SJSA1 (cell line): ENCODE measurements around the gene TAPBPL. TPM values are rescaled to one million over a fixed set of nuclear protein-coding genes. Genes with fewer than 3 reads are reported as not detected.

Experiments
- DNase-seq, 2 experiments: peaks; one replicate each; pipeline ENCODE4 v3.0.0-alpha.2; 2015 to 2020; ENCODE audit warnings: low spot score in 2 of 2, low read depth in 1 of 2
- H3K27ac ChIP-seq: fragments of 250-450 bp; sonication (Bioruptor Pico); 2 replicates; pipeline ENCODE4 v1.5.1; 2020; ENCODE audit warnings: mild to moderate bottlenecking, moderate library complexity
- H3K27me3 ChIP-seq: fragments of 250-450 bp; sonication (Bioruptor Pico); replicated peaks from 2 replicates; pipeline ENCODE4 v1.5.1; 2020; ENCODE audit warnings: mild to moderate bottlenecking, moderate library complexity
- H3K36me3 ChIP-seq: fragments of 250-450 bp; sonication (Bioruptor Pico); 2 replicates; pipeline ENCODE4 v1.5.1; 2020; ENCODE audit warnings: mild to moderate bottlenecking
- H3K4me1 ChIP-seq: fragments of 250-450 bp; sonication (Bioruptor Pico); replicated peaks from 2 replicates; pipeline ENCODE4 v1.6.1; 2021; ENCODE audit warnings: mild to moderate bottlenecking
- H3K4me3 ChIP-seq: fragments of 250-450 bp; sonication (Bioruptor Pico); 2 replicates; pipeline ENCODE4 v1.5.1; 2020; ENCODE audit warnings: mild to moderate bottlenecking
- H3K9me3 ChIP-seq: fragments of 250-450 bp; sonication (Bioruptor Pico); replicated peaks from 2 replicates; pipeline ENCODE4 v1.5.1; 2020; ENCODE audit warnings: mild to moderate bottlenecking
- total RNA-seq: library from RNA; depleted of rRNA; stranded (reverse); fragments of >200 nt; shearing (Covaris generic); gene quantifications from 2 replicates; pipeline ENCODE4 v1.2.3, GENCODE V29; 2014; rRNA removed

The TAPBPL gene
- total RNA-seq = 1.1 and 5.4 TPM in 2 replicates

- Histone ChIP-seq H3K9me3 (no peaks in the 10 kb centered on the region), H3K4me3 (peak within 1 kb of the TSS; percentile 51), H3K27me3 (no peaks in the 10 kb centered on the region), H3K27ac (peak within 1 kb of the TSS; percentile 79), H3K36me3 (peaks cover 11% of the 10 kb centered on the region), H3K4me1 (peaks cover 32% of the 10 kb centered on the region)
- peak; percentile 81 to 89 for DNase-seq
Observed at GRCh38 chr12:6451348-6452244, at the start of gene TAPBPL. TAPBPL (plus strand) TSS chr12:6452042; CDS start chr12:6452249, 207 bp downstream.

- no peak overlapping the region for H3K27ac ChIP-seq
- H3K36me3 ChIP-seq = no peaks in the 10 kb centered on the region
- H3K4me3 ChIP-seq = no peak overlapping the region
- DNase-seq = no peak
- peaks cover 4% of the 10 kb centered on the region; the same call in 1 of the 2 replicates for H3K4me1 ChIP-seq
- no peaks in the 10 kb centered on the region for H3K27me3 ChIP-seq
- H3K9me3 ChIP-seq = no peaks in the 10 kb centered on the region; the same call in 1 of the 2 replicates
Observed at GRCh38 chr12:6404390-6404789, 47.5 kb upstream of the TAPBPL start.

- no peaks in the 10 kb centered on the region for H3K36me3 ChIP-seq
- H3K9me3 ChIP-seq = no peaks in the 10 kb centered on the region; the same call in 1 of the 2 replicates
- no peaks in the 10 kb centered on the region for H3K27me3 ChIP-seq
- H3K27ac ChIP-seq = no peak overlapping the region
- peaks cover 5% of the 10 kb centered on the region; the same call in 1 of the 2 replicates for H3K4me1 ChIP-seq
- H3K4me3 ChIP-seq = no peak overlapping the region
- no peak for DNase-seq
Observed at GRCh38 chr12:6405963-6406362, 45.9 kb upstream of the TAPBPL start.

GRCh38 chr12:6407236-6407954 is 44.4 kb upstream of the TAPBPL start:
- no peak for DNase-seq
- Histone ChIP-seq H3K9me3 (no peaks in the 10 kb centered on the region; the same call in 1 of the 2 replicates), H3K4me3 (no peak overlapping the region), H3K4me1 (peaks cover 5% of the 10 kb centered on the region; the same call in 1 of the 2 replicates), H3K27ac (no peak overlapping the region), H3K27me3 (no peaks in the 10 kb centered on the region), H3K36me3 (no peaks in the 10 kb centered on the region)

GRCh38 chr12:6416596-6416995 is 35.2 kb upstream of the TAPBPL start:
- DNase-seq = no peak
- Histone ChIP-seq H3K4me1 (0 out of 2 replicates have a peak, but pooled peaks cover 5% of the 10 kb centered on the region), H3K27ac (no peak overlapping the region), H3K36me3 (no peaks in the 10 kb centered on the region), H3K27me3 (no peaks in the 10 kb centered on the region), H3K9me3 (no peaks in the 10 kb centered on the region), H3K4me3 (no peak overlapping the region)

- Histone ChIP-seq H3K9me3 (no peaks in the 10 kb centered on the region), H3K36me3 (no peaks in the 10 kb centered on the region), H3K4me1 (0 out of 2 replicates have a peak, but pooled peaks cover 5% of the 10 kb centered on the region), H3K4me3 (no peak overlapping the region), H3K27ac (no peak overlapping the region), H3K27me3 (no peaks in the 10 kb centered on the region)
- DNase-seq = no peak
Observed at GRCh38 chr12:6418796-6419195, 33.0 kb upstream of the TAPBPL start.

GRCh38 chr12:6420364-6420763 is 31.5 kb upstream of the TAPBPL start:
- Histone ChIP-seq H3K27ac (no peak overlapping the region), H3K27me3 (no peaks in the 10 kb centered on the region), H3K4me3 (no peak overlapping the region), H3K9me3 (no peaks in the 10 kb centered on the region), H3K4me1 (0 out of 2 replicates have a peak, but pooled peaks cover 5% of the 10 kb centered on the region), H3K36me3 (no peaks in the 10 kb centered on the region)
- DNase-seq = no peak

- Histone ChIP-seq H3K4me3 (no peak overlapping the region), H3K4me1 (0 out of 2 replicates have a peak, but pooled peaks cover 5% of the 10 kb centered on the region), H3K27me3 (no peaks in the 10 kb centered on the region), H3K36me3 (no peaks in the 10 kb centered on the region), H3K9me3 (no peaks in the 10 kb centered on the region), H3K27ac (no peak overlapping the region)
- peak; percentile 74 to 83 for DNase-seq
Observed at GRCh38 chr12:6423267-6424007, 28.4 kb upstream of the TAPBPL start.

- 0 out of 2 replicates have a peak, but pooled peaks cover 5% of the 10 kb centered on the region for H3K4me1 ChIP-seq
- no peak overlapping the region for H3K27ac ChIP-seq
- H3K9me3 ChIP-seq = no peaks in the 10 kb centered on the region
- no peaks in the 10 kb centered on the region for H3K27me3 ChIP-seq
- H3K4me3 ChIP-seq = no peak overlapping the region
- H3K36me3 ChIP-seq = no peaks in the 10 kb centered on the region
- no peak for DNase-seq
Observed at GRCh38 chr12:6424008-6424347, 27.9 kb upstream of the TAPBPL start.

- peaks cover 8% of the 10 kb centered on the region for H3K4me1 ChIP-seq
- H3K36me3 ChIP-seq = no peaks in the 10 kb centered on the region
- no peak for DNase-seq
- no peaks in the 10 kb centered on the region for H3K9me3 ChIP-seq
- no peaks in the 10 kb centered on the region for H3K27me3 ChIP-seq
- H3K27ac ChIP-seq = no peak overlapping the region
- H3K4me3 ChIP-seq = no peak overlapping the region
Observed at GRCh38 chr12:6424866-6425265, 27.0 kb upstream of the TAPBPL start.

- H3K4me3 ChIP-seq = no peak overlapping the region
- no peaks in the 10 kb centered on the region for H3K27me3 ChIP-seq
- no peak overlapping the region for H3K27ac ChIP-seq
- DNase-seq = no peak
- H3K4me1 ChIP-seq = peaks cover 13% of the 10 kb centered on the region
- no peaks in the 10 kb centered on the region for H3K36me3 ChIP-seq
- no peaks in the 10 kb centered on the region for H3K9me3 ChIP-seq
Observed at GRCh38 chr12:6425590-6426531, 26.0 kb upstream of the TAPBPL start.

- Histone ChIP-seq H3K9me3 (no peaks in the 10 kb centered on the region), H3K4me3 (no peak overlapping the region), H3K27me3 (no peaks in the 10 kb centered on the region), H3K27ac (no peak overlapping the region), H3K36me3 (no peaks in the 10 kb centered on the region), H3K4me1 (peaks cover 24% of the 10 kb centered on the region)
- no peak for DNase-seq
Observed at GRCh38 chr12:6426882-6427671, 24.8 kb upstream of the TAPBPL start.
